SK-N-MC (cell line): ENCODE results near the gene DNAJC7.
A peak's percentile ranks its signal among the peaks of the same experiment; 100 is the strongest.

ENCODE experiments used
- EZH2 ChIP-seq: fragments of 200-600 bp; sonication (generic); IDR thresholded peaks from one replicate; pipeline ENCODE4 v1.6.1; 2017; ENCODE audit warnings: antibody characterized with exemption
- POLR2AphosphoS5 ChIP-seq: IDR thresholded peaks from 2 replicates; pipeline ENCODE4 v1.6.1; 2012; ENCODE audit warnings: mild to moderate bottlenecking, low read depth, low read length, borderline replicate concordance

DNA sequence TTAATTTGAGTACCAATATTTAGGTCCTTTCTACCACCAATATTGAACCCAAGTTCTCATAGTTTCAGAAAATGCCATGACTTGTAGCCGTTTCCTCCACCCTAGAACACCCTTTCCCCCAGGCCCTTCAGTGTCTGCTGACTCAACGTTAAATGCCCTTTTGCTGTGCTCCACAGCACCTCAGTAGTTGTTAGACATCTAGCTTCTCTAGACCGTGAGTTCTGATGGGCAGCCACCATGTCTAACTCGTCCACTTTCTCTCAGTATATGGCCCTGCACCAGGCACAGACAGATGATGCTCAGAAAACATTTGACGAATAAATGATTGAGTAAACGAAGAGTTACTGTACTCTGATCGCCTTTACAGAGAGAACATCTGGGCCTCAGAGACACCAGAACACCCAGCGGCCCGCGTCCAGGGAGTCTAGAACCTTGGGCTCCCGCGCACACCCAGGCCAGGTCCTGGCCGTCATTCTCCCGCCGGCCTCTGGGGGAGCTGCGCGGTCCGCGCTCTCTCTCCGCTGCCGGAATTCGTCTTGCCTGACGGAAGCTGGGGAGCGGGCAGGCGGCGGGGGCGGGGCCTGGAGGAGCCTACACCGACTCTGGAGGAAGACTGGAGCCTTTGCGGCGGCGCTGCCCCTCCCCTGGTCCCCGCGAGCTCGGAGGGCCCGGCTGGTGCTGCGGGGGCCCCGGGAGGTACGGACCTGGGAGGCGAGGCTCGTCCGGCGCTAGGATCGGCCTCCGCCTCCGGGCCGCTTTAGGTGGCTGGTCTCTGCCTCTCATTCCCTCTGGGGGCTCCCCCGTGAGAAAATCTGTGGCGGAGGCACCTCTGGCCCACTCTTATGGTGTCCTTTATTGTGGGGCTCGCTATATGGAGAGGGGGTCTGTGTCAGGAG, 2.5 kb upstream of the DNAJC7 start, which contains the start of gene NKIRAS2:
- TF ChIP-seq POLR2AphosphoS5 (peak; percentile 85), EZH2 (no peak)
